Vagina (tissue), 2 donors: ENCODE data around the gene NCAPD3.

Experiments used
- CTCF ChIP-seq, 3 experiments: fragments of 450-650 bp in 2 of 3; fragments of 200-600 bp in 1 of 3; sonication (generic) in 1 of 3; IDR thresholded peaks; one replicate each; pipeline ENCODE4 v1.5.1; 2017 to 2019; ENCODE audit warnings: antibody characterized with exemption in 3 of 3, mild to moderate bottlenecking in 2 of 3, moderate library complexity in 2 of 3
- POLR2AphosphoS5 ChIP-seq, 2 donors: sonication (generic); formaldehyde crosslinking; IDR thresholded peaks; one replicate each; pipeline ENCODE4 v1.9.0; 2017; ENCODE audit warnings: antibody characterized with exemption in 2 of 2, mild to moderate bottlenecking in 2 of 2, low read depth in 1 of 2; ENCODE audit not compliant: insufficient read depth in 1 of 2

GRCh38 chr11:134200688-134201087, 23.1 kb downstream of the NCAPD3 start:
- TF ChIP-seq CTCF (IDR thresholded peaks at IDR 0.05) (no peak), POLR2AphosphoS5 (IDR thresholded peaks at IDR 0.05; ENCODE audit: insufficient read depth in 1 of 2, low read depth in 1 of 2) (no peak)
